PC-3 (cell line): ENCODE measurements around the gene CNN3. TPM values are rescaled to one million over a fixed set of nuclear protein-coding genes. Genes with fewer than 3 reads are reported as not detected.

Experiments
- ATAC-seq: fragments of 200-7000 bp; cut with Tn5 transposase; 2 replicates; pipeline ENCODE4 v1.9.1; 2020; ENCODE audit warnings: mild to moderate bottlenecking, moderate library complexity
- BruUV-seq: library from RNA; stranded (reverse); fragments of 400-500 nt; replicated peaks from 2 replicates; lab custom pipeline; 2021; lab: Mats Ljungman, UMichigan
- CTCF ChIA-PET: fragments of 300-600 bp; sonication (Branson Sonifier 250); formaldehyde crosslinking; loops from one replicate; lab custom pipeline; 2022; ENCODE audit warnings: antibody characterized with exemption; lab: Charles Lee
- POLR2A ChIA-PET: fragments of 300-600 bp; sonication (Branson Sonifier 250); formaldehyde crosslinking; loops from one replicate; lab custom pipeline; 2022; ENCODE audit warnings: antibody characterized with exemption; ENCODE audit not compliant: unreplicated experiment; lab: Charles Lee
- DNase-seq: peaks from one replicate; pipeline ENCODE4 v3.0.0-alpha.2; 2015
- H2AFZ ChIP-seq: fragments of 300-600 bp; sonication (generic); 2 replicates; pipeline ENCODE4 v1.6.0; 2016; ENCODE audit warnings: antibody characterized with exemption, low read length
- H3F3A ChIP-seq: fragments of 300-600 bp; sonication (generic); one replicate; pipeline ENCODE4 v1.6.0; 2017; ENCODE audit warnings: antibody characterized with exemption, low read length, control low read depth, mild to moderate bottlenecking; ENCODE audit not compliant: unreplicated experiment
- H3K27ac ChIP-seq: fragments of 300-600 bp; sonication (generic); 2 replicates; pipeline ENCODE4 v1.5.1; 2016; ENCODE audit warnings: mild to moderate bottlenecking, low read length
- H3K27me3 ChIP-seq: fragments of 300-600 bp; sonication (generic); 2 replicates; pipeline ENCODE4 v1.6.1; 2016; ENCODE audit warnings: low read length, mixed read lengths
- H3K36me3 ChIP-seq: fragments of 300-600 bp; sonication (generic); 2 replicates; pipeline ENCODE4 v1.6.1; 2016; ENCODE audit warnings: low read depth, mixed run types, low read length, mixed read lengths
- H3K4me1 ChIP-seq: fragments of 300-600 bp; sonication (generic); 2 replicates; pipeline ENCODE4 v1.5.1; 2016; ENCODE audit warnings: low read length; ENCODE audit not compliant: insufficient read depth
- H3K4me2 ChIP-seq: fragments of 300-600 bp; sonication (generic); 2 replicates; pipeline ENCODE4 v1.6.0; 2016; ENCODE audit warnings: low read length
- H3K4me3 ChIP-seq: fragments of 300-600 bp; sonication (generic); 2 replicates; pipeline ENCODE4 v1.5.1; 2016; ENCODE audit warnings: mild to moderate bottlenecking, low read length, mixed read lengths
- H3K79me2 ChIP-seq: fragments of 300-600 bp; sonication (generic); 2 replicates; pipeline ENCODE4 v1.6.1; 2017; ENCODE audit warnings: low read length, mixed read lengths
- H3K9ac ChIP-seq: fragments of 300-600 bp; sonication (generic); 2 replicates; pipeline ENCODE4 v1.6.0; 2016; ENCODE audit warnings: mild to moderate bottlenecking, low read length
- H3K9me2 ChIP-seq: fragments of 300-600 bp; sonication (generic); replicated peaks from 2 replicates; pipeline ENCODE4 v1.6.1; 2016; ENCODE audit warnings: mixed run types, low read length, mixed read lengths
- H3K9me3 ChIP-seq: fragments of 300-600 bp; sonication (generic); 2 replicates; pipeline ENCODE4 v1.6.1; 2016; ENCODE audit warnings: low read length, mixed read lengths
- H4K20me1 ChIP-seq: fragments of 300-600 bp; sonication (generic); 2 replicates; pipeline ENCODE4 v1.6.1; 2016; ENCODE audit warnings: low read length, mixed read lengths
- EZH2 ChIP-seq: fragments of 300-600 bp; sonication (generic); IDR thresholded peaks from one replicate; pipeline ENCODE4 v1.6.1; 2017; ENCODE audit warnings: antibody characterized with exemption, mild to moderate bottlenecking, low read length; ENCODE audit not compliant: unreplicated experiment
- EZH2phosphoT487 ChIP-seq: fragments of 300-600 bp; sonication (generic); IDR thresholded peaks from 2 replicates; pipeline ENCODE4 v1.6.1; 2018; ENCODE audit warnings: mild to moderate bottlenecking, antibody characterized with exemption, low read length, borderline replicate concordance
- intact Hi-C: fragments of 100-400 bp; cut with micrococcal nuclease; formaldehyde crosslinking; loops from 2 replicates; pipeline ENCODE4 v1.9.0; 2023
- total RNA-seq: library from RNA; depleted of rRNA; stranded (reverse); fragments of >200 nt; gene quantifications from 2 replicates; pipeline ENCODE4 v1.2.3, GENCODE V29; 2014
- TF ChIP-seq, protein P1 (sequence below): fragments of 300-600 bp; sonication (generic); conservative IDR thresholded peaks from 2 replicates; pipeline ENCODE4 v1.5.1; 2017; ENCODE audit warnings: antibody characterized with exemption, low read depth, mild to moderate bottlenecking, low read length

The CNN3 gene
- total RNA-seq, 1 experiment from 2014 or later = 323 TPM

DNA sequence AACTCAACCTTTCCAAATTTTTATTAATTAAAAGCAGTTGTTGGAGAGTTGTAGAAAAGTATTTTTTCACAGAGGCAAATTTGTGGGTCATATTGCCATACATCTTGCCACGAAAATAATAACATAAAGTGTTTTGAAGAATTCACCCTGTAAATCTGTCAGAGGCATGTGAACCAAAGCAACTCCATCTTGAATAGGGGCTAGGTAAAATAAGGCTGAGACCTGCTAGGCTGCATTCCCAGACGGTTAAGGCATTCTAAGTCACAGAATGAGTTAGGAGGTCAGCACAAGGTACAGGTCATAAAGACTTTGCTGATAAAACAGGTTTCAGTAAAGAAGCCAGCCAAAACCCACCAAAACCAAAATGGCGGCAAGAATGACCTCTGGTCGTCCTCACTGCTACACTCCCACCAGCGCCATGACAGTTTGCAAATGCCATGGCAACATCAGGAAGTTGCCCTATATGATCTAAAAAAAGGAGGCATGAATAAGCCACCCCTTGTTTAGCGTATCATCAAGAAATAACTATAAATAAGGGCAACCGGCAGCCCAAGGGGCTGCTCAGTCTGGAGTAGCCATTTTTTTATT, 4.4 kb upstream of the CNN3 start:
- intact Hi-C loops = no loop called here
- Histone ChIP-seq H3F3A (no peaks in the 10 kb centered on the region), H3K4me2 (no peak overlapping the region), H3K27ac (no peak overlapping the region), H3K9me3 (no peaks in the 10 kb centered on the region), H3K36me3 (no peaks in the 10 kb centered on the region), H3K9me2 (no peaks in the 10 kb centered on the region), H3K27me3 (no peaks in the 10 kb centered on the region), H3K4me3 (no peak overlapping the region), H3K79me2 (peaks cover 5% of the 10 kb centered on the region), H3K4me1 (0 out of 2 replicates have a peak, but pooled peaks cover 4% of the 10 kb centered on the region), H3K9ac (no peak overlapping the region), H2AFZ (no peak overlapping the region), H4K20me1 (no peaks in the 10 kb centered on the region)
- TF ChIP-seq, protein P1, sequence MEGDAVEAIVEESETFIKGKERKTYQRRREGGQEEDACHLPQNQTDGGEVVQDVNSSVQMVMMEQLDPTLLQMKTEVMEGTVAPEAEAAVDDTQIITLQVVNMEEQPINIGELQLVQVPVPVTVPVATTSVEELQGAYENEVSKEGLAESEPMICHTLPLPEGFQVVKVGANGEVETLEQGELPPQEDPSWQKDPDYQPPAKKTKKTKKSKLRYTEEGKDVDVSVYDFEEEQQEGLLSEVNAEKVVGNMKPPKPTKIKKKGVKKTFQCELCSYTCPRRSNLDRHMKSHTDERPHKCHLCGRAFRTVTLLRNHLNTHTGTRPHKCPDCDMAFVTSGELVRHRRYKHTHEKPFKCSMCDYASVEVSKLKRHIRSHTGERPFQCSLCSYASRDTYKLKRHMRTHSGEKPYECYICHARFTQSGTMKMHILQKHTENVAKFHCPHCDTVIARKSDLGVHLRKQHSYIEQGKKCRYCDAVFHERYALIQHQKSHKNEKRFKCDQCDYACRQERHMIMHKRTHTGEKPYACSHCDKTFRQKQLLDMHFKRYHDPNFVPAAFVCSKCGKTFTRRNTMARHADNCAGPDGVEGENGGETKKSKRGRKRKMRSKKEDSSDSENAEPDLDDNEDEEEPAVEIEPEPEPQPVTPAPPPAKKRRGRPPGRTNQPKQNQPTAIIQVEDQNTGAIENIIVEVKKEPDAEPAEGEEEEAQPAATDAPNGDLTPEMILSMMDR = no peak
- no peak for TF ChIP-seq EZH2
- no peak for TF ChIP-seq EZH2phosphoT487
- ATAC-seq (no peak), DNase-seq (no peak)
- ChIA-PET POLR2A (no interaction called here), CTCF (no interaction called here)
- BruUV-seq = no TSS peak

GRCh38 chr1:94929351-94930217, 2.7 kb upstream of the CNN3 start:
- POLR2A ChIA-PET = no interaction called here
- intact Hi-C loops = no loop called here
- TF ChIP-seq EZH2phosphoT487 (no peak), EZH2 (no peak)
- TF ChIP-seq, protein P1 = no peak

More at GRCh38 chr1:94929351-94930217, 2.7 kb upstream of the CNN3 start:
- H3F3A ChIP-seq = no peaks in the 10 kb centered on the region
- BruUV-seq = no TSS peak
- DNase-seq (no peak), ATAC-seq (no peak)
- no peaks in the 10 kb centered on the region for H3K9me3 ChIP-seq
- H4K20me1 ChIP-seq = peaks cover 9% of the 10 kb centered on the region
- CTCF ChIA-PET = no interaction called here
- peaks cover 23% of the 10 kb centered on the region for H3K79me2 ChIP-seq
- H2AFZ ChIP-seq = no peak overlapping the region
- no peak overlapping the region for H3K27ac ChIP-seq
- H3K9ac ChIP-seq = no peak overlapping the region
- H3K27me3 ChIP-seq = no peaks in the 10 kb centered on the region
- no peaks in the 10 kb centered on the region; the same call in 1 of the 2 replicates for H3K36me3 ChIP-seq
- H3K4me2 ChIP-seq = no peak overlapping the region
- peaks cover 3% of the 10 kb centered on the region for H3K4me1 ChIP-seq
- H3K9me2 ChIP-seq = no peaks in the 10 kb centered on the region
- no peak overlapping the region for H3K4me3 ChIP-seq
